Tibial nerve (tissue), 4 donors: ENCODE data around the gene IL17RD. TPM values are rescaled to one million over a fixed set of nuclear protein-coding genes. Genes with fewer than 3 reads are reported as not detected.
"Not testable (repeated sequence)": the region's sequence is repeated elsewhere in the genome, so short reads cannot be mapped to it uniquely, and the experiment has no call there.

ENCODE experiments used
- DNase-seq, 2 donors: peaks; one replicate each; pipeline ENCODE4 v3.0.0-alpha.2; 2019; ENCODE audit warnings: low spot score in 2 of 2
- H3K27ac ChIP-seq, 4 donors: fragments of 200-600 bp; sonication (generic) in 3 of 4; one replicate each; pipeline ENCODE4 v1.5.1; 2017 to 2019; ENCODE audit warnings: mild to moderate bottlenecking in 1 of 4
- H3K27me3 ChIP-seq, 2 donors: fragments of 200-600 bp; sonication (generic) in 1 of 2; one replicate each; pipeline versions ENCODE4 v1.5.1 to v1.6.0; 2017 to 2019
- H3K36me3 ChIP-seq, 3 donors: fragments of 200-600 bp; sonication (generic); one replicate each; pipeline ENCODE4 v1.5.1; 2018 to 2019
- H3K4me1 ChIP-seq, 4 donors: fragments of 200-600 bp; sonication (generic) in 3 of 4; one replicate each; pipeline ENCODE4 v1.5.1; 2017 to 2019
- H3K4me3 ChIP-seq, 4 donors: fragments of 200-600 bp; sonication (generic) in 3 of 4; one replicate each; pipeline ENCODE4 v1.5.1; 2017 to 2019; ENCODE audit warnings: mild to moderate bottlenecking in 1 of 4, moderate library complexity in 1 of 4
- H3K9me3 ChIP-seq, 4 donors: fragments of 200-600 bp; sonication (generic) in 3 of 4; one replicate each; pipeline ENCODE4 v1.5.1; 2017 to 2019
- CTCF ChIP-seq, 5 experiments: fragments of 200-600 bp in 3 of 5; fragments of 450-650 bp in 2 of 5; sonication (generic) in 3 of 5; IDR thresholded peaks; one replicate each; pipeline ENCODE4 v1.5.1; 2016 to 2019; ENCODE audit warnings: antibody characterized with exemption in 5 of 5, mild to moderate bottlenecking in 3 of 5, moderate library complexity in 2 of 5
- EP300 ChIP-seq, 2 donors: sonication (generic); formaldehyde crosslinking; IDR thresholded peaks; one replicate each; pipeline ENCODE4 v1.6.1; 2017; ENCODE audit warnings: antibody characterized with exemption in 2 of 2, mild to moderate bottlenecking in 1 of 2
- POLR2A ChIP-seq, 2 donors: fragments of 450-650 bp; IDR thresholded peaks; one replicate each; pipeline ENCODE4 v1.6.1; 2017; ENCODE audit warnings: antibody characterized with exemption in 2 of 2, mild to moderate bottlenecking in 2 of 2, moderate library complexity in 2 of 2
- WGBS, 2 donors: methylation state at CpG; one replicate each; pipeline ENCODE4 v1.1.5; 2018; 5-methylcytosine and 5-hydroxymethylcytosine counted together
- total RNA-seq, 4 donors: library from RNA; depleted of rRNA; stranded (reverse); fragments of >200 nt; gene quantifications; one replicate each; pipeline ENCODE4 v1.1.0, GENCODE V29; 2016

IL17RD gene
- total RNA-seq, 4 donors from 2014 or later: 9.8 to 13.8 (median 10.1) TPM

DNA sequence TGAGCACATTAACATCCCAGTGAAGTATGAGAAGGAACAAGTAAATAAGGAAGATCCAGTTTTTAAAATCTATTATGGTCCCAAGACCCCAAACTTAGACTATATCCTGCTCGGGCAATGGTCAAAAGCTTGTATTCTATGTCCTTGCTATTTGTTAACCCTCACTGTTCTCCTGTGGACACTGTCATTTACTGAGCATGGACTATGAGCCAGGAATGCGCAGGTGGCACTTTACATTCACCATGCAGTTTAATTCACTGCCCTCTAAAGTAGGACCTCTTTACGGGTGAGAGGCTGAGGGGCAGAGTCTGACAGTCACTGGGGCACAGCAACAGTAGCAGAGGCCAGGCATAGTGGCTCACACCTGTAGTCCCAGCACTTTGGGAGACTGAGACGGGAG is 76.1 kb downstream of the IL17RD start:
- H3K27ac ChIP-seq: no peak overlapping the region
- H3K27me3 ChIP-seq: no peaks in the 10 kb centered on the region
- no peak for DNase-seq
- H3K4me3 ChIP-seq: no peak overlapping the region
- TF ChIP-seq EP300 (IDR thresholded peaks at IDR 0.05) (no peak), CTCF (IDR thresholded peaks at IDR 0.05) (no peak), POLR2A (IDR thresholded peaks at IDR 0.05) (no peak)
- no peaks in the 10 kb centered on the region for H3K36me3 ChIP-seq
- H3K4me1 ChIP-seq: peaks cover 0 to 9% (median 0%) of the 10 kb centered on the region in 4 donors
- H3K9me3 ChIP-seq: no peaks in the 10 kb centered on the region
- 85 to 86% methylated on average over 4 of the region's 4 CpGs for WGBS, 2 donors

GRCh38 chr3:57088503-57088902 is 76.7 kb downstream of the IL17RD start:
- no peak overlapping the region for H3K27ac ChIP-seq
- no peaks in the 10 kb centered on the region for H3K27me3 ChIP-seq
- no peak for TF ChIP-seq EP300 (IDR thresholded peaks at IDR 0.05)
- TF ChIP-seq POLR2A (IDR thresholded peaks at IDR 0.05): no peak
- TF ChIP-seq CTCF (IDR thresholded peaks at IDR 0.05): no peak

DNA sequence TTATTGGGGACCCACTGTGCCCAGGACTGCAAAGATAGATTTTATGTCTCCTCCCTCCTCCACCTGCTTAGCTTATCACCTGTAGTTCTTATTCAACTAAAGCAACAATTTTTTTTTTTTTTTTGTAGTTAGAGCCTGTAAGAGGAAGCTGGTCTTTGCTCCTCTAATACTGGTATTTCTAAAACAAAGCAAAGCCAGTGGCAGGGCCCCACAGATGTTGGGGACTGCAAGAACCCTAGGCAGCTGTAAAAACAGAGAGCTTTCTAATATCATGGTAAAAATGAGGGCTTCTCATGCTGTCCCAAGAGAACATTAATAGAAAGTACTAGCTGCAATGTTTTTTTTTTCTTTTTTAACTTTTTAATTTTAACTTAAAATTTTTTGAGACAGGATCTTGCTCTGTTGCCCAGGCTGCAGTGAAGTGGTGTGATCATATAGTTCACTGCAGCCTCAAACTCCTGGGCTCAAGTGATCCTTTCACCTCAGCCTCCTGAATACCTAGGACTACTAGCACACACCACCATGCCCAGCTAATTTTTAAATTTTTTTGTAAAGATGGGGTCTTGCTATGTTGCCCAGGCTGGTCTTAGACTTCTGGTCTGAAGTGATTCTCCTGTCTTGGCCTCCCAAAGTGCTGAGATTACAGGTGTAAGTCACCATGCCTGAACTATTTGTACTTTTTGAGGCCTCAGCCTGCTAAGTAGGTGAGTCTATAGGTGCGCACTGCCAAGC is 77.6 kb downstream of the IL17RD start:
- H3K4me1 ChIP-seq: peaks cover 0 to 9% (median 0%) of the 10 kb centered on the region in 4 donors
- no peak overlapping the region for H3K27ac ChIP-seq
- no peak overlapping the region for H3K4me3 ChIP-seq
- no peaks in the 10 kb centered on the region for H3K9me3 ChIP-seq
- H3K27me3 ChIP-seq: no peaks in the 10 kb centered on the region
- TF ChIP-seq CTCF (IDR thresholded peaks at IDR 0.05) (no peak), POLR2A (IDR thresholded peaks at IDR 0.05) (no peak), EP300 (IDR thresholded peaks at IDR 0.05) (no peak)
- no peak for DNase-seq
- WGBS, 2 donors: 96 to 100% methylated on average over 1 of the region's 1 CpG
- no peaks in the 10 kb centered on the region for H3K36me3 ChIP-seq

More at GRCh38 chr3:57088503-57088902, 76.7 kb downstream of the IL17RD start:
- DNase-seq: no peak
- 76 to 80% methylated on average over 5 of the region's 5 CpGs for WGBS, 2 donors
- H3K4me1 ChIP-seq: peaks cover 0 to 9% (median 0%) of the 10 kb centered on the region in 4 donors
- no peak overlapping the region for H3K4me3 ChIP-seq
- no peaks in the 10 kb centered on the region for H3K9me3 ChIP-seq
- no peaks in the 10 kb centered on the region for H3K36me3 ChIP-seq

- no peaks in the 10 kb centered on the region for H3K36me3 ChIP-seq
- H3K27ac ChIP-seq: no peak overlapping the region
- no peak overlapping the region for H3K4me3 ChIP-seq
- no peaks in the 10 kb centered on the region for H3K9me3 ChIP-seq
- no peak for DNase-seq
- TF ChIP-seq CTCF (IDR thresholded peaks at IDR 0.05): no peak
- H3K4me1 ChIP-seq: peaks cover 0 to 3% (median 0%) of the 10 kb centered on the region in 4 donors
- H3K27me3 ChIP-seq: no peaks in the 10 kb centered on the region
These were observed 79.0 kb downstream of the IL17RD start for GRCh38 chr3:57086201-57086600.

DNA sequence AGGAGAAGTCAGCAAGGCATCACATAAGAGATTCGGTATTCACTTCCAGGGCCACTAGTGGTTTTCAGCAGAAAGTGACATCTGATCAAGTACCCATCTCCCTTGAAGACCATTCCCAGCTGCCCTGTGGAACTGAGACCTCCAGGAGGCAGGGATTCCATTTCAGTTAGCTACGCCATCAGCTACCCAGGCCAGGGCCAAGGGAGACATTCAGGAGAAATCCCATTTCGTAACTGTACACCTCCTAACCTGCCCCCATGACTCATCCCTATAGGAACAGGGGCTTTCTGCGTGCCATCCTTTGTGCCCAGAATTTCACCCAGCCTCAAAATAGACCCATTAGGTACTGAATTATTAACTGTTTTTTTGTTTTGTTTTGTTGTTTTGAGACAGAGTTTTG is 79.9 kb downstream of the IL17RD start:
- no peaks in the 10 kb centered on the region for H3K36me3 ChIP-seq
- H3K4me3 ChIP-seq: no peak overlapping the region
- no peak for DNase-seq
- no peaks in the 10 kb centered on the region for H3K27me3 ChIP-seq
- TF ChIP-seq CTCF (IDR thresholded peaks at IDR 0.05): no peak
- no peak for TF ChIP-seq POLR2A (IDR thresholded peaks at IDR 0.05)
- TF ChIP-seq EP300 (IDR thresholded peaks at IDR 0.05): no peak
- no peaks in the 10 kb centered on the region for H3K9me3 ChIP-seq
- H3K4me1 ChIP-seq: no peaks in the 10 kb centered on the region
- 91 to 99% methylated on average over 4 of the region's 4 CpGs for WGBS, 2 donors
- no peak overlapping the region for H3K27ac ChIP-seq

- not testable (repeated sequence) for H3K36me3 ChIP-seq, H3K4me3 ChIP-seq, H3K9me3 ChIP-seq, H3K27ac ChIP-seq, DNase-seq, H3K27me3 ChIP-seq
- 93 to 95% methylated on average over 16 of the region's 16 CpGs for WGBS, 2 donors
- peaks cover 0 to 11% (median 0%) of the 10 kb centered on the region in 4 donors for H3K4me1 ChIP-seq
These were observed 81.7 kb downstream of the IL17RD start for GRCh38 chr3:57083266-57083995.
